H1 (cell line): ENCODE results near the gene NR2C2. TPM values are rescaled to one million over a fixed set of nuclear protein-coding genes. Genes with fewer than 3 reads are reported as not detected.

Source experiments
- CTCF ChIA-PET: fragments of 300-600 bp; sonication (Branson Sonifier 250); formaldehyde crosslinking; loops from one replicate; lab custom pipeline; 2021; ENCODE audit not compliant: partially characterized antibody; lab: Charles Lee
- POLR2A ChIA-PET: fragments of 300-600 bp; sonication (Branson Sonifier 250); formaldehyde crosslinking; loops from one replicate; lab custom pipeline; 2021; ENCODE audit warnings: inconsistent platforms; ENCODE audit not compliant: partially characterized antibody; lab: Charles Lee
- DNase-seq, 2 experiments: peaks; one replicate each; pipeline versions ENCODE4 v3.0.0 to v3.0.0-alpha.2; 2010 to 2022; ENCODE audit warnings: low spot score in 2 of 2, low read depth in 1 of 2, mixed read lengths in 1 of 2
- FAIRE-seq: peaks from 2 replicates; lab custom pipeline; 2011; peaks lifted over from hg19 to GRCh38; lab: Jason Lieb, UNC
- H2AFZ ChIP-seq: 2 replicates; pipeline ENCODE4 v1.8.1; 2012; ENCODE audit warnings: low read length, inconsistent platforms
- H2AK5ac ChIP-seq: 2 replicates; pipeline ENCODE4 v1.6.1; 2013; ENCODE audit warnings: low read depth, low read length
- H2BK120ac ChIP-seq: replicated peaks from 2 replicates; pipeline ENCODE3; 2013; ENCODE audit warnings: low read depth, low read length, inconsistent platforms
- H2BK12ac ChIP-seq: 2 replicates; pipeline ENCODE4 v1.6.1; 2013; ENCODE audit warnings: low read depth, low read length
- H2BK15ac ChIP-seq: 2 replicates; pipeline ENCODE4 v1.6.1; 2013; ENCODE audit warnings: low read length
- H2BK20ac ChIP-seq: 2 replicates; pipeline ENCODE4 v1.6.1; 2013; ENCODE audit warnings: low read length
- H2BK5ac ChIP-seq: 2 replicates; pipeline ENCODE4 v1.6.1; 2013; ENCODE audit warnings: low read depth, low read length
- H3K14ac ChIP-seq: 2 replicates; pipeline ENCODE4 v1.6.1; 2013; ENCODE audit warnings: inconsistent platforms; ENCODE audit not compliant: insufficient read length
- H3K18ac ChIP-seq: 2 replicates; pipeline ENCODE4 v1.6.1; 2013; ENCODE audit warnings: low read length; ENCODE audit errors: extremely low read depth
- H3K23ac ChIP-seq: 2 replicates; pipeline ENCODE4 v1.6.1; 2013; ENCODE audit warnings: inconsistent platforms; ENCODE audit not compliant: insufficient read length
- H3K23me2 ChIP-seq: 2 replicates; pipeline ENCODE4 v1.6.1; 2013; ENCODE audit warnings: low read depth, low read length
- H3K27ac ChIP-seq: 2 replicates; pipeline ENCODE4 v1.6.1; 2011; ENCODE audit warnings: low read depth, low read length, inconsistent platforms
- H3K27me3 ChIP-seq, 4 experiments: replicated peaks in 1 of 4; 1 replicate in 1 of 4; 2 replicates in 3 of 4; pipeline versions ENCODE4 v1.6.1 to v1.8.1; 2011 to 2013; ENCODE audit warnings: low read length in 3 of 4, mild to moderate bottlenecking in 3 of 4, inconsistent platforms in 2 of 4, mixed read lengths in 2 of 4, moderate library complexity in 1 of 4; ENCODE audit not compliant: control insufficient read depth in 3 of 4, insufficient read depth in 3 of 4; ENCODE audit errors: extremely low read depth in 1 of 4
- H3K36me3 ChIP-seq, 4 experiments: 2 replicates each; pipeline versions ENCODE4 v1.6.1 to v1.8.1; 2011 to 2013; ENCODE audit warnings: mild to moderate bottlenecking in 4 of 4, low read length in 3 of 4, moderate library complexity in 2 of 4, control low read depth in 1 of 4, inconsistent platforms in 1 of 4; ENCODE audit not compliant: insufficient read depth in 4 of 4, control insufficient read depth in 2 of 4
- H3K4ac ChIP-seq: replicated peaks from 2 replicates; pipeline ENCODE3; 2013; ENCODE audit warnings: low read length, low read depth, mixed read lengths, inconsistent platforms; ENCODE audit not compliant: insufficient read length
- H3K4me1 ChIP-seq, 4 experiments: replicated peaks in 1 of 4; 1 replicate in 1 of 4; 2 replicates in 3 of 4; pipeline versions ENCODE4 v1.6.1 to v1.8.1; 2011 to 2013; ENCODE audit warnings: low read length in 3 of 4, inconsistent platforms in 2 of 4, mixed read lengths in 1 of 4; ENCODE audit not compliant: insufficient read depth in 4 of 4, control insufficient read depth in 3 of 4
- H3K4me2 ChIP-seq, 2 experiments: 2 replicates each; pipeline versions ENCODE4 v1.6.1 to v1.8.1; 2011 to 2013; ENCODE audit warnings: low read depth in 2 of 2, low read length in 2 of 2, control low read depth in 1 of 2, inconsistent platforms in 1 of 2, mild to moderate bottlenecking in 1 of 2; ENCODE audit not compliant: insufficient read depth in 1 of 2
- H3K4me3 ChIP-seq, 4 experiments: fragments of 200-600, 300-600 bp in 1 of 4; sonication (generic), shearing (Covaris generic), sonication (Bioruptor Twin) in 1 of 4; 2 replicates each; pipeline versions ENCODE4 v1.5.1 to v1.8.1; 2011 to 2016; ENCODE audit warnings: low read length in 4 of 4, low read depth in 3 of 4, control low read depth in 2 of 4, inconsistent platforms in 2 of 4, mild to moderate bottlenecking in 2 of 4, mixed read lengths in 1 of 4, moderate library complexity in 1 of 4; ENCODE audit not compliant: insufficient read depth in 2 of 4; ENCODE audit errors: extremely low read depth in 1 of 4
- H3K56ac ChIP-seq: replicated peaks from 2 replicates; pipeline ENCODE3; 2013; ENCODE audit warnings: low read depth, mild to moderate bottlenecking, mixed read lengths, low read length, inconsistent platforms; ENCODE audit not compliant: insufficient read length
- H3K79me1 ChIP-seq: 2 replicates; pipeline ENCODE4 v1.6.1; 2013; ENCODE audit warnings: low read depth, low read length, control low read depth
- H3K79me2 ChIP-seq, 2 experiments: 2 replicates each; pipeline versions ENCODE4 v1.6.1 to v1.8.1; 2012 to 2013; ENCODE audit warnings: low read length in 2 of 2, mild to moderate bottlenecking in 2 of 2, inconsistent platforms in 1 of 2; ENCODE audit not compliant: insufficient read depth in 2 of 2, control insufficient read depth in 1 of 2
- H3K9ac ChIP-seq, 4 experiments: replicated peaks in 1 of 4; 1 replicate in 1 of 4; 2 replicates in 3 of 4; pipeline versions ENCODE4 v1.6.1 to v1.8.1; 2011 to 2013; ENCODE audit warnings: low read depth in 3 of 4, low read length in 3 of 4, control low read depth in 2 of 4, mild to moderate bottlenecking in 2 of 4, moderate library complexity in 2 of 4, inconsistent platforms in 1 of 4; ENCODE audit errors: extremely low read depth in 1 of 4
- H3K9me3 ChIP-seq, 2 experiments: 2 replicates each; pipeline versions ENCODE4 v1.6.1 to v1.8.1; 2012 to 2013; ENCODE audit warnings: mild to moderate bottlenecking in 2 of 2, moderate library complexity in 2 of 2, control low read depth in 1 of 2, inconsistent platforms in 1 of 2, low read depth in 1 of 2, low read length in 1 of 2, mixed read lengths in 1 of 2; ENCODE audit not compliant: insufficient read depth in 2 of 2
- H4K20me1 ChIP-seq, 2 experiments: replicated peaks in 1 of 2; 2 replicates each; pipeline versions ENCODE3 to v1.8.1; 2011 to 2013; ENCODE audit warnings: inconsistent platforms in 2 of 2, low read length in 2 of 2, mild to moderate bottlenecking in 1 of 2; ENCODE audit not compliant: insufficient read depth in 2 of 2, control insufficient read depth in 1 of 2
- H4K5ac ChIP-seq: 2 replicates; pipeline ENCODE4 v1.6.1; 2013; ENCODE audit warnings: low read length, low read depth, mixed read lengths, inconsistent platforms; ENCODE audit not compliant: insufficient read length
- H4K8ac ChIP-seq: 2 replicates; pipeline ENCODE4 v1.8.0; 2013; ENCODE audit warnings: mild to moderate bottlenecking, moderate library complexity, low read length, inconsistent platforms; ENCODE audit not compliant: insufficient read depth; ENCODE audit errors: extremely low read depth
- H4K91ac ChIP-seq: replicated peaks from 2 replicates; pipeline ENCODE3; 2013; ENCODE audit warnings: low read length, mixed read lengths, inconsistent platforms; ENCODE audit not compliant: insufficient read length
- ATF2 ChIP-seq: IDR thresholded peaks from 2 replicates; pipeline ENCODE4 v1.6.1; 2012; ENCODE audit warnings: low read length, inconsistent platforms
- CBX8 ChIP-seq: fragments of 300-800, 300-1000 bp; sonication (generic); IDR thresholded peaks from 2 replicates; pipeline ENCODE4 v1.7.1; 2016; ENCODE audit warnings: low read depth, low read length, borderline replicate concordance
- EGR1 ChIP-seq: IDR thresholded peaks from 2 replicates; pipeline ENCODE4 v1.6.1; 2011; ENCODE audit warnings: low read depth, low read length, borderline replicate concordance
- FOSL1 ChIP-seq: IDR thresholded peaks from 2 replicates; pipeline ENCODE4 v1.6.1; 2011; ENCODE audit warnings: mild to moderate bottlenecking, low read depth, low read length, moderate library complexity; ENCODE audit not compliant: insufficient read depth
- GTF2F1 ChIP-seq: IDR thresholded peaks from 2 replicates; pipeline ENCODE4 v1.6.1; 2012; ENCODE audit warnings: low read depth, low read length, improper control_type of control experiment, borderline replicate concordance
- HDAC2 ChIP-seq, 2 experiments: fragments of 300-600 bp in 1 of 2; sonication (generic) in 1 of 2; IDR thresholded peaks; 2 replicates each; pipeline ENCODE4 v1.6.1; 2011 to 2012; ENCODE audit warnings: low read depth in 2 of 2, low read length in 2 of 2, mild to moderate bottlenecking in 2 of 2, moderate library complexity in 2 of 2, borderline replicate concordance in 1 of 2, inconsistent platforms in 1 of 2
- MAFK ChIP-seq: IDR thresholded peaks from 2 replicates; pipeline ENCODE4 v1.6.1; 2012; ENCODE audit warnings: low read depth, mild to moderate bottlenecking, improper control_type of control experiment, low read length
- POU5F1 ChIP-seq: IDR thresholded peaks from 2 replicates; pipeline ENCODE4 v1.6.1; 2011; ENCODE audit warnings: low read depth, mild to moderate bottlenecking, low read length, moderate library complexity
- RBBP5 ChIP-seq: IDR thresholded peaks from 2 replicates; pipeline ENCODE4 v1.7.1; 2012; ENCODE audit warnings: low read depth, mild to moderate bottlenecking, inconsistent platforms, low read length, moderate library complexity, borderline replicate concordance
- RFX5 ChIP-seq: IDR thresholded peaks from 2 replicates; pipeline ENCODE4 v1.6.1; 2011; ENCODE audit warnings: low read depth, low read length, improper control_type of control experiment, borderline replicate concordance
- SP4 ChIP-seq: IDR thresholded peaks from 2 replicates; pipeline ENCODE4 v1.6.1; 2012; ENCODE audit warnings: low read length, inconsistent platforms
- TAF1 ChIP-seq: IDR thresholded peaks from 2 replicates; pipeline ENCODE4 v1.6.1; 2011; ENCODE audit warnings: mild to moderate bottlenecking, low read depth, low read length
- YY1 ChIP-seq: IDR thresholded peaks from 2 replicates; pipeline ENCODE4 v1.6.1; 2011; ENCODE audit warnings: low read depth, mild to moderate bottlenecking, low read length
- WGBS, 2 experiments: shearing (Covaris generic) in 1 of 2; methylation state at CpG; one replicate each; pipeline versions ENCODE4 v1.1.6 to v1.1.7; 2013 to 2015; ENCODE audit warnings: low lambda C conversion rate in 2 of 2, mixed read lengths in 2 of 2, inconsistent platforms in 1 of 2, low coverage in 1 of 2, missing lambda C conversion rate in 1 of 2; ENCODE audit not compliant: insufficient replicate concordance in 2 of 2, insufficient coverage in 1 of 2, insufficient read length in 1 of 2; ENCODE audit errors: extremely low coverage in 1 of 2, missing lambda C conversion rate in 1 of 2; 5-methylcytosine and 5-hydroxymethylcytosine counted together
- polyA plus RNA-seq, 7 experiments: library from polyadenylated mRNA; depleted of rRNA in 3 of 7; stranded (reverse) in 5 of 7; unstranded in 2 of 7; fragments of >200 nt in 5 of 7; fragments of 200-250 nt in 2 of 7; gene quantifications; 1 replicate in 5 of 7; 2 replicates in 1 of 7; 4 replicates in 1 of 7; pipeline versions ENCODE4 v1.2.1 to v1.2.3, GENCODE V29; 2011 to 2013; ENCODE audit warnings: missing spikeins in 2 of 7, mixed read lengths in 2 of 7
- total RNA-seq: library from RNA; stranded (reverse); fragmentation: NEBNext Ultra II Directional; extraction: Animal tissue kit (Norgen Biotek cat#: 25700); gene quantifications from 2 replicates; pipeline ENCODE4 v1.2.1, GENCODE V29; 2021

NR2C2 gene
- total and polyA plus RNA-seq, 2 of the 8 experiments (the other 6 are each of a cell fraction or from before 2014, with no cell fraction given): 16.6 to 44.4 TPM

- Histone ChIP-seq H3K4ac (no peak overlapping the region), H4K91ac (no peak overlapping the region), H3K9me3 (no peaks in the 10 kb centered on the region), H3K36me3 (peaks cover 9 to 53% (median 46%) of the 10 kb centered on the region in 4 experiments), H2AK5ac (no peak overlapping the region), H2BK120ac (no peak overlapping the region), H3K4me1 (no peaks in the 10 kb centered on the region), H3K23me2 (no peaks in the 10 kb centered on the region), H2AFZ (no peak overlapping the region), H3K79me1 (peaks cover 4% of the 10 kb centered on the region), H2BK12ac (no peak overlapping the region), H3K27me3 (no peaks in the 10 kb centered on the region), H4K5ac (no peak overlapping the region), H3K23ac (no peak overlapping the region), H2BK20ac (no peak overlapping the region), H4K20me1 (peaks cover 4 to 10% of the 10 kb centered on the region in 2 experiments), H2BK15ac (no peak overlapping the region), H3K14ac (no peak overlapping the region), H4K8ac (no peak overlapping the region), H3K4me3 (no peak overlapping the region), H3K4me2 (no peak overlapping the region), H3K56ac (no peak overlapping the region), H3K27ac (no peak overlapping the region), H2BK5ac (no peak overlapping the region), H3K9ac (no peak overlapping the region), H3K79me2 (no peaks in the 10 kb centered on the region), H3K18ac (no peak overlapping the region)
- no peak for TF ChIP-seq MAFK
- TF ChIP-seq CBX8: no peak
- TF ChIP-seq TAF1: no peak
- TF ChIP-seq EGR1: no peak
- TF ChIP-seq RFX5: no peak
- no peak for TF ChIP-seq RBBP5
- no peak for TF ChIP-seq HDAC2 (IDR thresholded peaks at IDR 0.05; ENCODE audit: borderline replicate concordance in 1 of 2, low read depth in 2 of 2, low read length in 2 of 2)
- no peak for TF ChIP-seq ATF2
- TF ChIP-seq POU5F1: no peak
- no peak for TF ChIP-seq GTF2F1
- no peak for TF ChIP-seq FOSL1
- no peak for TF ChIP-seq SP4
- TF ChIP-seq YY1: no peak
- POLR2A ChIA-PET: interaction anchor here (0.6 to 1.8 kb wide), 2 partner anchors 10 to 421 kb away, joined by 3 to 4 read pairs; no protein-coding TSS in a partner anchor
- DNase-seq (no peak), FAIRE-seq (no peak)
- CTCF ChIA-PET: interaction anchor here (0.7 kb wide), 1 partner anchor 95 kb away, joined by 3 read pairs; no protein-coding TSS in a partner anchor
- WGBS, 2 experiments: 90% methylated on average over 4 of the region's 4 CpGs; no CpG with 5 or more reads in 1 of the 2 experiments
Observed at GRCh38 chr3:15015456-15015855, 68.1 kb downstream of the NR2C2 start.
